Lower leg skin (tissue), 4 donors: ENCODE measurements around the gene MRRF. TPM values are rescaled to one million over a fixed set of nuclear protein-coding genes. Genes with fewer than 3 reads are reported as not detected.

Experiments
- DNase-seq, 2 donors: peaks; one replicate each; pipeline ENCODE4 v3.0.0-alpha.2; 2019; ENCODE audit warnings: low spot score in 2 of 2
- H3K4me3 ChIP-seq: fragments of 200-600 bp; sonication (generic); 2 replicates; pipeline ENCODE4 v1.5.1; 2017; ENCODE audit warnings: mild to moderate bottlenecking, low read depth; ENCODE audit not compliant: poor library complexity, severe bottlenecking
- CTCF ChIP-seq, 3 donors: fragments of 450-650 bp; IDR thresholded peaks; one replicate each; pipeline ENCODE4 v1.5.1; 2016; ENCODE audit warnings: antibody characterized with exemption in 3 of 3, mild to moderate bottlenecking in 3 of 3, moderate library complexity in 2 of 3
- POLR2A ChIP-seq, 2 donors: fragments of 450-650 bp; IDR thresholded peaks; one replicate each; pipeline ENCODE4 v1.6.1; 2016 to 2017; ENCODE audit warnings: antibody characterized with exemption in 2 of 2, mild to moderate bottlenecking in 1 of 2, moderate library complexity in 1 of 2
- WGBS, 2 donors: methylation state at CpG; one replicate each; pipeline ENCODE4 v1.1.5; 2018; 5-methylcytosine and 5-hydroxymethylcytosine counted together
- intact Hi-C: fragments of 100-400 bp; cut with DNase I; formaldehyde crosslinking; loops from one replicate; pipeline ENCODE4 v1.15.0; 2023; ENCODE audit warnings: low total_unique reads
- total RNA-seq, 4 donors: library from RNA; depleted of rRNA; stranded (reverse); fragments of >200 nt; gene quantifications; one replicate each; pipeline ENCODE4 v1.1.0, GENCODE V29; 2016

The MRRF gene
- total RNA-seq, 4 donors from 2014 or later, result 30.8 to 56.3 (median 39.9) TPM

GRCh38 chr9:122262073-122262472, 2.6 kb upstream of the MRRF start:
- no peak for DNase-seq
- H3K4me3 ChIP-seq, result no peak overlapping the region
- TF ChIP-seq CTCF (IDR thresholded peaks at IDR 0.05) (no peak), POLR2A (IDR thresholded peaks at IDR 0.05) (no peak)
- 85 to 88% methylated on average over 1 of the region's 1 CpG for WGBS, 2 donors
- intact Hi-C loops, result no loop called here

- intact Hi-C loops, result no loop called here
- peak overlapping the region; percentile 61 for H3K4me3 ChIP-seq
- TF ChIP-seq CTCF (IDR thresholded peaks at IDR 0.05), result no peak
- 13 to 15% methylated on average over 13 of the region's 13 CpGs for WGBS, 2 donors
- DNase-seq, result no peak
These were observed 858 bp upstream of the MRRF start for GRCh38 chr9:122263699-122264349.

GRCh38 chr9:122265149-122265915, 650 bp downstream of the MRRF start:
- TF ChIP-seq CTCF (IDR thresholded peaks at IDR 0.05) (no peak), POLR2A (IDR thresholded peaks at IDR 0.05) (no peak)
- DNase-seq, result no peak
- 6 to 7% methylated on average over 17 of the region's 17 CpGs for whole genome bisulfite sequencing, 2 donors
- H3K4me3 ChIP-seq, result peak overlapping the region; percentile 61
- intact Hi-C loops, result no loop called here

GRCh38 chr9:122268041-122268814, 3.5 kb downstream of the MRRF start:
- no peak overlapping the region for H3K4me3 ChIP-seq
- WGBS, 2 donors, result 77 to 79% methylated on average over 6 of the region's 6 CpGs
- no peak for TF ChIP-seq POLR2A (IDR thresholded peaks at IDR 0.05)
- TF ChIP-seq CTCF (IDR thresholded peaks at IDR 0.05), result no peak
- intact Hi-C loops, result no loop called here
- no peak for DNase-seq

GRCh38 chr9:122274055-122274454, 9.4 kb downstream of the MRRF start:
- WGBS, 2 donors, result 96 to 98% methylated on average over 2 of the region's 2 CpGs
- intact Hi-C loops, result no loop called here
- no peak overlapping the region for H3K4me3 ChIP-seq
- TF ChIP-seq CTCF (IDR thresholded peaks at IDR 0.05) (no peak), POLR2A (IDR thresholded peaks at IDR 0.05) (no peak)
- no peak for DNase-seq
